HG02642 (cell line): ENCODE measurements around the gene ABCC4.

Experiments used
- ATAC-seq: cut with Tn5 transposase; IDR thresholded peaks from one replicate; pipeline ENCODE4 v1.9.1; 2021; ENCODE audit warnings: mild to moderate bottlenecking; ENCODE audit not compliant: unreplicated experiment, poor library complexity

Gene ABCC4

GRCh38 chr13:95020298-95020987, 280.8 kb downstream of the ABCC4 start:
- ATAC-seq: no peak

GRCh38 chr13:95019886-95020285, 281.4 kb downstream of the ABCC4 start:
- no peak for ATAC-seq

GRCh38 chr13:95007322-95007721, 293.9 kb downstream of the ABCC4 start:
- ATAC-seq: no peak

- no peak for ATAC-seq
These were observed 296.0 kb downstream of the ABCC4 start for GRCh38 chr13:95005300-95005699.

GRCh38 chr13:95003019-95003813, 298.0 kb downstream of the ABCC4 start:
- no peak for ATAC-seq

- ATAC-seq: no peak
These were observed 299.1 kb downstream of the ABCC4 start for GRCh38 chr13:95002126-95002525.

GRCh38 chr13:94999871-95000270, 301.4 kb downstream of the ABCC4 start:
- ATAC-seq: no peak

- ATAC-seq: no peak
These were observed 304.1 kb downstream of the ABCC4 start for GRCh38 chr13:94997126-94997525.

- no peak for ATAC-seq
These were observed 304.8 kb downstream of the ABCC4 start for GRCh38 chr13:94996445-94996844.

- ATAC-seq: no peak
These were observed 306.7 kb downstream of the ABCC4 start for GRCh38 chr13:94994506-94994905.

- ATAC-seq: no peak
These were observed 307.6 kb downstream of the ABCC4 start for GRCh38 chr13:94993616-94994015.

- ATAC-seq: no peak
These were observed 309.0 kb downstream of the ABCC4 start for GRCh38 chr13:94992036-94992960.

GRCh38 chr13:94988654-94989053, 312.6 kb downstream of the ABCC4 start:
- no peak for ATAC-seq

- ATAC-seq: no peak
These were observed 313.4 kb downstream of the ABCC4 start for GRCh38 chr13:94987869-94988268.

- no peak for ATAC-seq
These were observed 314.2 kb downstream of the ABCC4 start for GRCh38 chr13:94987081-94987480.

GRCh38 chr13:94984958-94985357, 316.3 kb downstream of the ABCC4 start:
- ATAC-seq: no peak

GRCh38 chr13:94978516-94978915, 322.7 kb downstream of the ABCC4 start:
- no peak for ATAC-seq

GRCh38 chr13:94974015-94974951, 327.0 kb downstream of the ABCC4 start:
- no peak for ATAC-seq

GRCh38 chr13:94972262-94972661, 329.0 kb downstream of the ABCC4 start:
- no peak for ATAC-seq
